H1 (cell line): ENCODE results near the gene THBS4. TPM values are rescaled to one million over a fixed set of nuclear protein-coding genes. Genes with fewer than 3 reads are reported as not detected.

ENCODE experiments used
- CTCF ChIA-PET: fragments of 300-600 bp; sonication (Branson Sonifier 250); formaldehyde crosslinking; loops from one replicate; lab custom pipeline; 2021; ENCODE audit not compliant: partially characterized antibody; lab: Charles Lee
- POLR2A ChIA-PET: fragments of 300-600 bp; sonication (Branson Sonifier 250); formaldehyde crosslinking; loops from one replicate; lab custom pipeline; 2021; ENCODE audit warnings: inconsistent platforms; ENCODE audit not compliant: partially characterized antibody; lab: Charles Lee
- DNase-seq, 2 experiments: peaks; one replicate each; pipeline versions ENCODE4 v3.0.0 to v3.0.0-alpha.2; 2010 to 2022; ENCODE audit warnings: low spot score in 2 of 2, low read depth in 1 of 2, mixed read lengths in 1 of 2
- FAIRE-seq: peaks from 2 replicates; lab custom pipeline; 2011; peaks lifted over from hg19 to GRCh38; lab: Jason Lieb, UNC
- H2AFZ ChIP-seq: 2 replicates; pipeline ENCODE4 v1.8.1; 2012; ENCODE audit warnings: low read length, inconsistent platforms
- H2AK5ac ChIP-seq: 2 replicates; pipeline ENCODE4 v1.6.1; 2013; ENCODE audit warnings: low read depth, low read length
- H2BK120ac ChIP-seq: replicated peaks from 2 replicates; pipeline ENCODE3; 2013; ENCODE audit warnings: low read depth, low read length, inconsistent platforms
- H2BK12ac ChIP-seq: 2 replicates; pipeline ENCODE4 v1.6.1; 2013; ENCODE audit warnings: low read depth, low read length
- H2BK15ac ChIP-seq: 2 replicates; pipeline ENCODE4 v1.6.1; 2013; ENCODE audit warnings: low read length
- H2BK20ac ChIP-seq: 2 replicates; pipeline ENCODE4 v1.6.1; 2013; ENCODE audit warnings: low read length
- H2BK5ac ChIP-seq: 2 replicates; pipeline ENCODE4 v1.6.1; 2013; ENCODE audit warnings: low read depth, low read length
- H3K14ac ChIP-seq: 2 replicates; pipeline ENCODE4 v1.6.1; 2013; ENCODE audit warnings: inconsistent platforms; ENCODE audit not compliant: insufficient read length
- H3K18ac ChIP-seq: 2 replicates; pipeline ENCODE4 v1.6.1; 2013; ENCODE audit warnings: low read length; ENCODE audit errors: extremely low read depth
- H3K23ac ChIP-seq: 2 replicates; pipeline ENCODE4 v1.6.1; 2013; ENCODE audit warnings: inconsistent platforms; ENCODE audit not compliant: insufficient read length
- H3K23me2 ChIP-seq: 2 replicates; pipeline ENCODE4 v1.6.1; 2013; ENCODE audit warnings: low read depth, low read length
- H3K27ac ChIP-seq: 2 replicates; pipeline ENCODE4 v1.6.1; 2011; ENCODE audit warnings: low read depth, low read length, inconsistent platforms
- H3K27me3 ChIP-seq, 4 experiments: replicated peaks in 1 of 4; 1 replicate in 1 of 4; 2 replicates in 3 of 4; pipeline versions ENCODE4 v1.6.1 to v1.8.1; 2011 to 2013; ENCODE audit warnings: low read length in 3 of 4, mild to moderate bottlenecking in 3 of 4, inconsistent platforms in 2 of 4, mixed read lengths in 2 of 4, moderate library complexity in 1 of 4; ENCODE audit not compliant: control insufficient read depth in 3 of 4, insufficient read depth in 3 of 4; ENCODE audit errors: extremely low read depth in 1 of 4
- H3K36me3 ChIP-seq, 4 experiments: 2 replicates each; pipeline versions ENCODE4 v1.6.1 to v1.8.1; 2011 to 2013; ENCODE audit warnings: mild to moderate bottlenecking in 4 of 4, low read length in 3 of 4, moderate library complexity in 2 of 4, control low read depth in 1 of 4, inconsistent platforms in 1 of 4; ENCODE audit not compliant: insufficient read depth in 4 of 4, control insufficient read depth in 2 of 4
- H3K4ac ChIP-seq: replicated peaks from 2 replicates; pipeline ENCODE3; 2013; ENCODE audit warnings: low read length, low read depth, mixed read lengths, inconsistent platforms; ENCODE audit not compliant: insufficient read length
- H3K4me1 ChIP-seq, 4 experiments: replicated peaks in 1 of 4; 1 replicate in 1 of 4; 2 replicates in 3 of 4; pipeline versions ENCODE4 v1.6.1 to v1.8.1; 2011 to 2013; ENCODE audit warnings: low read length in 3 of 4, inconsistent platforms in 2 of 4, mixed read lengths in 1 of 4; ENCODE audit not compliant: insufficient read depth in 4 of 4, control insufficient read depth in 3 of 4
- H3K4me2 ChIP-seq, 2 experiments: 2 replicates each; pipeline versions ENCODE4 v1.6.1 to v1.8.1; 2011 to 2013; ENCODE audit warnings: low read depth in 2 of 2, low read length in 2 of 2, control low read depth in 1 of 2, inconsistent platforms in 1 of 2, mild to moderate bottlenecking in 1 of 2; ENCODE audit not compliant: insufficient read depth in 1 of 2
- H3K4me3 ChIP-seq, 4 experiments: fragments of 200-600, 300-600 bp in 1 of 4; sonication (generic), shearing (Covaris generic), sonication (Bioruptor Twin) in 1 of 4; 2 replicates each; pipeline versions ENCODE4 v1.5.1 to v1.8.1; 2011 to 2016; ENCODE audit warnings: low read length in 4 of 4, low read depth in 3 of 4, control low read depth in 2 of 4, inconsistent platforms in 2 of 4, mild to moderate bottlenecking in 2 of 4, mixed read lengths in 1 of 4, moderate library complexity in 1 of 4; ENCODE audit not compliant: insufficient read depth in 2 of 4; ENCODE audit errors: extremely low read depth in 1 of 4
- H3K56ac ChIP-seq: replicated peaks from 2 replicates; pipeline ENCODE3; 2013; ENCODE audit warnings: low read depth, mild to moderate bottlenecking, mixed read lengths, low read length, inconsistent platforms; ENCODE audit not compliant: insufficient read length
- H3K79me1 ChIP-seq: 2 replicates; pipeline ENCODE4 v1.6.1; 2013; ENCODE audit warnings: low read depth, low read length, control low read depth
- H3K79me2 ChIP-seq, 2 experiments: 2 replicates each; pipeline versions ENCODE4 v1.6.1 to v1.8.1; 2012 to 2013; ENCODE audit warnings: low read length in 2 of 2, mild to moderate bottlenecking in 2 of 2, inconsistent platforms in 1 of 2; ENCODE audit not compliant: insufficient read depth in 2 of 2, control insufficient read depth in 1 of 2
- H3K9ac ChIP-seq, 4 experiments: replicated peaks in 1 of 4; 1 replicate in 1 of 4; 2 replicates in 3 of 4; pipeline versions ENCODE4 v1.6.1 to v1.8.1; 2011 to 2013; ENCODE audit warnings: low read depth in 3 of 4, low read length in 3 of 4, control low read depth in 2 of 4, mild to moderate bottlenecking in 2 of 4, moderate library complexity in 2 of 4, inconsistent platforms in 1 of 4; ENCODE audit errors: extremely low read depth in 1 of 4
- H3K9me3 ChIP-seq, 2 experiments: 2 replicates each; pipeline versions ENCODE4 v1.6.1 to v1.8.1; 2012 to 2013; ENCODE audit warnings: mild to moderate bottlenecking in 2 of 2, moderate library complexity in 2 of 2, control low read depth in 1 of 2, inconsistent platforms in 1 of 2, low read depth in 1 of 2, low read length in 1 of 2, mixed read lengths in 1 of 2; ENCODE audit not compliant: insufficient read depth in 2 of 2
- H4K20me1 ChIP-seq, 2 experiments: replicated peaks in 1 of 2; 2 replicates each; pipeline versions ENCODE3 to v1.8.1; 2011 to 2013; ENCODE audit warnings: inconsistent platforms in 2 of 2, low read length in 2 of 2, mild to moderate bottlenecking in 1 of 2; ENCODE audit not compliant: insufficient read depth in 2 of 2, control insufficient read depth in 1 of 2
- H4K5ac ChIP-seq: 2 replicates; pipeline ENCODE4 v1.6.1; 2013; ENCODE audit warnings: low read length, low read depth, mixed read lengths, inconsistent platforms; ENCODE audit not compliant: insufficient read length
- H4K8ac ChIP-seq: 2 replicates; pipeline ENCODE4 v1.8.0; 2013; ENCODE audit warnings: mild to moderate bottlenecking, moderate library complexity, low read length, inconsistent platforms; ENCODE audit not compliant: insufficient read depth; ENCODE audit errors: extremely low read depth
- H4K91ac ChIP-seq: replicated peaks from 2 replicates; pipeline ENCODE3; 2013; ENCODE audit warnings: low read length, mixed read lengths, inconsistent platforms; ENCODE audit not compliant: insufficient read length
- BRCA1 ChIP-seq: IDR thresholded peaks from 2 replicates; pipeline ENCODE4 v1.6.1; 2012; ENCODE audit warnings: low read depth, low read length, improper control_type of control experiment
- CBX8 ChIP-seq: fragments of 300-800, 300-1000 bp; sonication (generic); IDR thresholded peaks from 2 replicates; pipeline ENCODE4 v1.7.1; 2016; ENCODE audit warnings: low read depth, low read length, borderline replicate concordance
- EZH2 ChIP-seq: fragments of 200-600 bp; sonication (generic); IDR thresholded peaks from 2 replicates; pipeline ENCODE4 v1.7.1; 2012; ENCODE audit warnings: low read depth, mild to moderate bottlenecking, moderate library complexity, low read length, inconsistent platforms; ENCODE audit not compliant: severe bottlenecking
- GTF2F1 ChIP-seq: IDR thresholded peaks from 2 replicates; pipeline ENCODE4 v1.6.1; 2012; ENCODE audit warnings: low read depth, low read length, improper control_type of control experiment, borderline replicate concordance
- JUN ChIP-seq: IDR thresholded peaks from 2 replicates; pipeline ENCODE4 v1.6.1; 2011; ENCODE audit warnings: low read depth, mild to moderate bottlenecking, improper control_type of control experiment, low read length
- KDM5A ChIP-seq: fragments of 200-600 bp; IDR thresholded peaks from 2 replicates; pipeline ENCODE4 v1.7.1; 2012; ENCODE audit warnings: mild to moderate bottlenecking, low read length, inconsistent platforms, mixed read lengths
- NRF1 ChIP-seq: IDR thresholded peaks from 2 replicates; pipeline ENCODE4 v1.6.1; 2011; ENCODE audit warnings: mild to moderate bottlenecking, low read depth, low read length, improper control_type of control experiment
- PHF8 ChIP-seq: fragments of 200-600 bp; sonication (generic); conservative IDR thresholded peaks from 2 replicates; pipeline ENCODE4 v1.7.1; 2012; ENCODE audit warnings: low read depth, mild to moderate bottlenecking, inconsistent platforms, low read length, moderate library complexity
- POLR2A ChIP-seq, 2 experiments: IDR thresholded peaks; 1 replicate in 1 of 2; 2 replicates in 1 of 2; pipeline ENCODE4 v1.6.1; 2011; ENCODE audit warnings: low read depth in 2 of 2, low read length in 2 of 2, mild to moderate bottlenecking in 2 of 2; ENCODE audit errors: control extremely low read depth in 1 of 2
- SAP30 ChIP-seq: fragments of 300-600 bp; sonication (generic); IDR thresholded peaks from 2 replicates; pipeline ENCODE4 v1.7.1; 2012; ENCODE audit warnings: low read length, moderate library complexity, mild to moderate bottlenecking, inconsistent platforms; ENCODE audit not compliant: insufficient read depth, insufficient replicate concordance
- YY1 ChIP-seq: IDR thresholded peaks from 2 replicates; pipeline ENCODE4 v1.6.1; 2011; ENCODE audit warnings: low read depth, mild to moderate bottlenecking, low read length
- WGBS, 2 experiments: shearing (Covaris generic) in 1 of 2; methylation state at CpG; one replicate each; pipeline versions ENCODE4 v1.1.6 to v1.1.7; 2013 to 2015; ENCODE audit warnings: low lambda C conversion rate in 2 of 2, mixed read lengths in 2 of 2, inconsistent platforms in 1 of 2, low coverage in 1 of 2, missing lambda C conversion rate in 1 of 2; ENCODE audit not compliant: insufficient replicate concordance in 2 of 2, insufficient coverage in 1 of 2, insufficient read length in 1 of 2; ENCODE audit errors: extremely low coverage in 1 of 2, missing lambda C conversion rate in 1 of 2; 5-methylcytosine and 5-hydroxymethylcytosine counted together
- polyA plus RNA-seq, 7 experiments: library from polyadenylated mRNA; depleted of rRNA in 3 of 7; stranded (reverse) in 5 of 7; unstranded in 2 of 7; fragments of >200 nt in 5 of 7; fragments of 200-250 nt in 2 of 7; gene quantifications; 1 replicate in 5 of 7; 2 replicates in 1 of 7; 4 replicates in 1 of 7; pipeline versions ENCODE4 v1.2.1 to v1.2.3, GENCODE V29; 2011 to 2013; ENCODE audit warnings: missing spikeins in 2 of 7, mixed read lengths in 2 of 7
- total RNA-seq: library from RNA; stranded (reverse); fragmentation: NEBNext Ultra II Directional; extraction: Animal tissue kit (Norgen Biotek cat#: 25700); gene quantifications from 2 replicates; pipeline ENCODE4 v1.2.1, GENCODE V29; 2021

The THBS4 gene
- total and polyA plus RNA-seq, 2 of the 8 experiments (the other 6 are each of a cell fraction or from before 2014, with no cell fraction given): 12.8 to 25.4 TPM

- no peak overlapping the region for H2BK5ac ChIP-seq
- no peak overlapping the region for H3K9ac ChIP-seq
- no peaks in the 10 kb centered on the region; the same call in 1 of the 2 replicates for H3K23me2 ChIP-seq
- H3K79me1 ChIP-seq: no peaks in the 10 kb centered on the region
- no peaks in the 10 kb centered on the region for H4K20me1 ChIP-seq
- WGBS, 2 experiments: 93% methylated on average over 5 of the region's 5 CpGs; no CpG with 5 or more reads in 1 of the 2 experiments
- H4K91ac ChIP-seq: no peak overlapping the region
- FAIRE-seq: no peak
- H3K9me3 ChIP-seq: no peaks in the 10 kb centered on the region
- ChIA-PET CTCF (interaction anchor here (0.6 to 3.5 kb wide), 3 partner anchors 29 to 394 kb away, joined by 4 to 14 read pairs (median 4); no protein-coding TSS in a partner anchor), POLR2A (no interaction called here)
- H2AFZ ChIP-seq: no peak overlapping the region
- no peak overlapping the region for H2BK20ac ChIP-seq
- no peaks in the 10 kb centered on the region for H3K79me2 ChIP-seq
- no peak overlapping the region for H3K18ac ChIP-seq
- H4K5ac ChIP-seq: no peak overlapping the region
- TF ChIP-seq GTF2F1 (no peak), NRF1 (no peak), KDM5A (no peak), SAP30 (no peak), BRCA1 (no peak), CBX8 (no peak), JUN (no peak), POLR2A (IDR thresholded peaks at IDR 0.05; ENCODE audit: control extremely low read depth in 1 of 2, low read depth in 2 of 2, low read length in 2 of 2) (no peak), PHF8 (no peak), EZH2 (no peak), YY1 (no peak)
- H3K14ac ChIP-seq: no peak overlapping the region
- no peak overlapping the region for H2BK15ac ChIP-seq
- H3K23ac ChIP-seq: no peak overlapping the region
- H3K27ac ChIP-seq: no peak overlapping the region
- H2AK5ac ChIP-seq: no peak overlapping the region
- H3K56ac ChIP-seq: no peak overlapping the region
- H3K4me3 ChIP-seq: no peak overlapping the region
- no peaks in the 10 kb centered on the region for H3K27me3 ChIP-seq
- no peak overlapping the region for H4K8ac ChIP-seq
- 0 out of 8 replicates have a peak, but pooled peaks cover 0 to 2% (median 0%) of the 10 kb centered on the region in 4 experiments for H3K36me3 ChIP-seq
- no peak overlapping the region for H2BK12ac ChIP-seq
- H2BK120ac ChIP-seq: no peak overlapping the region
- no peak overlapping the region for H3K4ac ChIP-seq
- peaks cover 0 to 7% (median 0%) of the 10 kb centered on the region in 4 experiments; a peak in 3 of 7 replicates for H3K4me1 ChIP-seq
- no peak overlapping the region for H3K4me2 ChIP-seq
- DNase-seq: no peak
These were observed 19.5 kb downstream of the THBS4 start for GRCh38 chr5:80054682-80055081.
